HG03521 (cell line): Measurements from ENCODE around the gene C11orf87.

Experiments used
- ATAC-seq: cut with Tn5 transposase; IDR thresholded peaks from one replicate; pipeline ENCODE4 v1.9.1; 2021; ENCODE audit warnings: mild to moderate bottlenecking, moderate library complexity; ENCODE audit not compliant: unreplicated experiment

The C11orf87 gene

DNA sequence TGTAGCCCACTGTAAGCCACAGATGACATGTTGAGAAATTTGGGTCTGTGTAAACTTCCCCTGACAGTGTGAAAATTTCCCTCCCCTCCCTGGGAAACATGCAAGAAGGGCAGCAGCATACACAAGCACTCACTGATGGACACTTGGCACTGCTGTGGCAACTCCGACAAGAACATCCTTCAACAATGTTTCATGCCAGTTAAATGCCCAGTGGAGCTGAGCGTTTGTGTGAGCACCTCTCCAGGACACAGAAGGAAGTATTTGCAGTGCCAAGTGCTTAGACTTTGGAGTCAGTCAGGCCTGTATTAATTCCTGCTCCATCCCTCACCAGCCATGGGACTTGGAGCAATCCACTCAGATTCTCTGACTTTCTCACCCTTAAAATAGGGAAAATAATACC, 17.7 kb downstream of the C11orf87 start:
- ATAC-seq, result no peak

DNA sequence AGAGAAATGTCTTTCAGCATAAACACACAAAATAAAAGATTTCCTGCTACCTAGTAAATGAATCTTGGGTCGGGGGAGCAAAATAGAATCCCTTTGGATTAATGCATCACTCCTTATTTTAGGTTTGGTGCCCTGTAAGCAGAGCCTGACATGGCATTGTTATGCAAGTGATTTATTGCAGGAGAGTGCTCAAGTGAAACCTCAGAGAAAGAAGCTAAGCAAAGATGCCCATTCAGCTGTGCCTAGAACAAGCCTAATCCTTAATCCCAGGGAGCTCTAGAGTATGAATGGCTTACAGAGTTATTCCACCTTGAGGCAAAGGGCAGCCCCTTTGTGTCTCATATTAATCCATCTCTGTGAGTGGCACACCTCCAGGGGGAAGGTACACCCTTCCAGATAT, 21.1 kb downstream of the C11orf87 start:
- ATAC-seq, result no peak

DNA sequence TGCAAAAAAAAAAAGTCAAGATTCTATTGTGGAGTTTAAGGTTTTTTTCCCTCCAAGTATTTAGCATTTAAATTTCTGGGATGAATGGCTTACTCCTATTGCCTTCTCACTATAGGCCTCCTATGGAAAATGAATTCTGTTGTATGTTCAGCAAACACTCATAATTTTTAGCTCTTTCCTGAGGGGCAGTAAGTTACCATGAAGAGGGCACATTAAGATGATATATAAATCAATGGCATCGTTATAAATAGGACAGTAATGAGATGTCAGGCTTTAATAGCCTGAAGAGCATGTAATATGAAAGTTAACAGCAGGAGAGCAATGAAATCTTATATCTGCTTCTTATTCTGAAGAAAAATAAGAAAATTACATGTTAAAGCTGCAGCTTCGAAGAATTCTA, 32.9 kb downstream of the C11orf87 start:
- no peak for ATAC-seq
